ENCODE measurements around the gene THEM5.

Gene THEM5

DNA sequence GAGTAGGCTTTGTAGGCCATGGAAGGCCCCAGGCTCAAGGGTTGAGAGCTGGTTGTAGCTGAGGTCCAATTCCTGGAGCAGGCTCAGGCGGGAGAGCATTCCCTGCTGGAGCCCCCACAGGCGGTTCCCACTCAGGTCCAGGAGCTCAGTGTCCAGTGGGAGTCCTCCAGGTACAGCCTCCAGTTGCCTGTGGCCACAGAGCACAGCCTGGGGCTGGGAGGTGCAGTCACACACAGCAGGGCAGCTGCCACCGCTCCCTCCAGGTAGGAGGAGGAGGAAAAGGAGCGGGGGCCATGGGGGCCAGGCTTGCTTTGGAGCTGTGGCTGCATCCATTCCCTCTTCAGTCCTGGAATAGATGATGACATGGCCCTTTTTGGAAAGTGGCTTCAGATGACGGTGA is 51.1 kb downstream of the THEM5 start:
- TF ChIP-seq, protein P1, sequence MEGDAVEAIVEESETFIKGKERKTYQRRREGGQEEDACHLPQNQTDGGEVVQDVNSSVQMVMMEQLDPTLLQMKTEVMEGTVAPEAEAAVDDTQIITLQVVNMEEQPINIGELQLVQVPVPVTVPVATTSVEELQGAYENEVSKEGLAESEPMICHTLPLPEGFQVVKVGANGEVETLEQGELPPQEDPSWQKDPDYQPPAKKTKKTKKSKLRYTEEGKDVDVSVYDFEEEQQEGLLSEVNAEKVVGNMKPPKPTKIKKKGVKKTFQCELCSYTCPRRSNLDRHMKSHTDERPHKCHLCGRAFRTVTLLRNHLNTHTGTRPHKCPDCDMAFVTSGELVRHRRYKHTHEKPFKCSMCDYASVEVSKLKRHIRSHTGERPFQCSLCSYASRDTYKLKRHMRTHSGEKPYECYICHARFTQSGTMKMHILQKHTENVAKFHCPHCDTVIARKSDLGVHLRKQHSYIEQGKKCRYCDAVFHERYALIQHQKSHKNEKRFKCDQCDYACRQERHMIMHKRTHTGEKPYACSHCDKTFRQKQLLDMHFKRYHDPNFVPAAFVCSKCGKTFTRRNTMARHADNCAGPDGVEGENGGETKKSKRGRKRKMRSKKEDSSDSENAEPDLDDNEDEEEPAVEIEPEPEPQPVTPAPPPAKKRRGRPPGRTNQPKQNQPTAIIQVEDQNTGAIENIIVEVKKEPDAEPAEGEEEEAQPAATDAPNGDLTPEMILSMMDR (conservative IDR thresholded peaks at IDR 0.05; ENCODE audit: low read length), result no peak
- no peak for DNase-seq (ENCODE audit: low read depth)
- H3K4me3 ChIP-seq (ENCODE audit: low read length), result no peak overlapping the region

- H3K4me3 ChIP-seq (ENCODE audit: low read length), result no peak overlapping the region
- TF ChIP-seq, protein P1 (conservative IDR thresholded peaks at IDR 0.05; ENCODE audit: low read length), result no peak
- DNase-seq (ENCODE audit: low read depth), result no peak
These were observed 51.7 kb downstream of the THEM5 start for GRCh38 chr1:151801846-151802245.

DNA sequence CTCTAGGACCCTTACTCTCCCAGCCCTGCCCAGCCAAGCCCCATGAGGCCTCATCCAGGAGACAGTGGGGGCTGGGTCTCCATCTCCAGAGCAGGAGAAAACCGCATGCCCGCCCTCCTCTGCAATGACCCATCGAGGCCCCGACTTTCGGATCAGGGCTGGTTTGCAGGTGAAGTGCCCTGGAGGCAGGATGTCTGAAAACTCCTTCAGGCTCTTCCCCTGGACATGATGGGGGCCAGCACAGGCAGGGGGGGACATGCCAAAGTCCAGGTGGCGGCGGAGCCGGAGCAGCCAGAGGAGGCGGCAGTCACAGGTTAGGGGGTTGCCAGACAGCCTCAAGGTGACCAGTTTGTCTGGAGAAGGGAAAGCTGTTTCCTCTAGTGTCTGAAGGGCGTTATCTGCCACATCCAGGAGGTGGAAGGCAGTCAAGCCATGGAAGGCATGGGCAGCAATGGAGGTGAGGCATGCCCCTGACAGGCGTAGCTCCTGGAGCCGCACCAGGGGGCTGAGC is 52.1 kb downstream of the THEM5 start:
- DNase-seq (ENCODE audit: low read depth), result no peak
- H3K4me3 ChIP-seq (ENCODE audit: low read length), result no peak overlapping the region
- TF ChIP-seq, protein P1 (conservative IDR thresholded peaks at IDR 0.05; ENCODE audit: low read length), result no peak

DNA sequence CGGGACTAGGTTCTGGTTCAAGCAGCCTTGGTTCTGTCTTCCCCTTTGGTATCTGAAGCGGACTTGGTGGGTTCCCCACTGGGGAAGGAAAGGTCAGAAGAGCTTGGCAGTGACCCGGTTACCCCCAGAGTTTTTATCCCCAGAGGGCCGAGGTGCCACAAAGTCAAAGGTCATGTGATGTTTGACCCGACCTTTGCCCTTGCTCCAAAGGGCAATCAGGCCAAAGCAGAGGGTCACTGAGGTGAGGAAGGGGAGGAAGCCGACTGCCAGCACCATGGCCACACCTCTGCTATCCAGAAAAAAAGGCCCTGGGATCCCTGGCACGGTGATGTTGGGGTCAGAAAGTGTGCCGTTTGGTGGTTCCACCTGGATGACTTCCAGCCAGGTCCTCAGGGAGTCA is 52.7 kb downstream of the THEM5 start:
- TF ChIP-seq, protein P1 (conservative IDR thresholded peaks at IDR 0.05; ENCODE audit: low read length), result no peak
- no peak for DNase-seq (ENCODE audit: low read depth)
- no peak overlapping the region for H3K4me3 ChIP-seq (ENCODE audit: low read length)

GRCh38 chr1:151799179-151800022 is 54.1 kb downstream of the THEM5 start:
- no peak overlapping the region for H3K4me3 ChIP-seq (ENCODE audit: low read length)
- TF ChIP-seq, protein P1 (conservative IDR thresholded peaks at IDR 0.05; ENCODE audit: low read length), result no peak
- no peak for DNase-seq (ENCODE audit: low read depth)

DNA sequence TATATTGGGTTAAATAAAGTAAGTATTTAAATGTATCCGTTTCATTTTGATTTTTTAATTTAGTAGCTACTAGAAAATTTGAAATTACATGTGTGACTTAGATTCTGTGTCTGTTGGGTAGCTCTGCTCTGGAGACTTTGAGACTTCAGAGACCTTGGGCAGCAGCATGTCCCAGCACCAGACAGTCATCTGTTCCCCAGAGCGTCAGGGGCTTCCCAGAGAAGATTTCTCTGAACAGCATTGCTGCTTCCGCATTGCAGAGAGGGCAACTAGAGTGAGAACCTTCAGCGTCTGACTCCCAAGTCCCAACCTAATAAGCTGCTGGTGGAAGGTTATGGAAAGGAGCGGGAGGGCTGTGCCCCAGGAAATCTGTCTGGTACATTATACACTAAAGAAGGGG is 54.9 kb downstream of the THEM5 start:
- DNase-seq (ENCODE audit: low read depth), result no peak
- TF ChIP-seq, protein P1 (conservative IDR thresholded peaks at IDR 0.05; ENCODE audit: low read length), result no peak
- H3K4me3 ChIP-seq (ENCODE audit: low read length), result no peak overlapping the region

Measured in AG10803 (cell line).